Measurements from ENCODE around the gene PDE4B.

- TF ChIP-seq CTCF (IDR thresholded peaks at IDR 0.05; ENCODE audit: low read length) (no peak), EZH2 (IDR thresholded peaks at IDR 0.05; ENCODE audit: borderline replicate concordance, low read length) (no peak)
Measured at GRCh38 chr1:66342707-66343106, 550.0 kb downstream of the PDE4B start.
